Ectodermal cell (in vitro differentiated cells): ENCODE data around the gene ADGRA1.

Source experiments
- H3K27ac ChIP-seq: 2 replicates; pipeline ENCODE4 v1.7.0; 2013; ENCODE audit warnings: mild to moderate bottlenecking, low read depth, low read length; ENCODE audit not compliant: insufficient read depth, poor library complexity, severe bottlenecking
- H3K27me3 ChIP-seq: 2 replicates; pipeline ENCODE4 v1.7.0; 2013; ENCODE audit warnings: mild to moderate bottlenecking, low read length; ENCODE audit not compliant: insufficient read depth, control insufficient read depth, poor library complexity, severe bottlenecking
- H3K36me3 ChIP-seq: one replicate; pipeline ENCODE4 v1.7.0; 2013; ENCODE audit warnings: low read length; ENCODE audit not compliant: control insufficient read depth, insufficient read depth
- H3K4me1 ChIP-seq: one replicate; pipeline ENCODE4 v1.7.0; 2013; ENCODE audit warnings: low read length; ENCODE audit not compliant: control insufficient read depth, insufficient read depth
- H3K4me3 ChIP-seq: 2 replicates; pipeline ENCODE4 v1.7.0; 2013; ENCODE audit warnings: low read depth, low read length, control low read depth; ENCODE audit not compliant: insufficient read depth
- H3K9me3 ChIP-seq: 2 replicates; pipeline ENCODE4 v1.7.0; 2013; ENCODE audit warnings: mild to moderate bottlenecking, low read length, moderate library complexity; ENCODE audit not compliant: control insufficient read depth
- WGBS, 2 experiments: methylation state at CpG; one replicate each; pipeline ENCODE4 v1.1.7; 2013; ENCODE audit warnings: missing lambda C conversion rate in 2 of 2; 5-methylcytosine and 5-hydroxymethylcytosine counted together

The ADGRA1 gene

GRCh38 chr10:133162910-133163856 lies 75.5 kb downstream of the ADGRA1 start:
- no peak overlapping the region for H3K27ac ChIP-seq
- no peaks in the 10 kb centered on the region for H3K36me3 ChIP-seq
- 90 to 92% methylated on average over 21 of the region's 21 CpGs for WGBS, 2 experiments
- peaks cover 12% of the 10 kb centered on the region for H3K27me3 ChIP-seq
- H3K4me1 ChIP-seq = peaks cover 5% of the 10 kb centered on the region
- H3K4me3 ChIP-seq = no peak overlapping the region
- no peaks in the 10 kb centered on the region for H3K9me3 ChIP-seq

- Histone ChIP-seq H3K4me1 (peaks cover 5% of the 10 kb centered on the region), H3K27ac (no peak overlapping the region), H3K9me3 (no peaks in the 10 kb centered on the region), H3K27me3 (peaks cover 12% of the 10 kb centered on the region), H3K36me3 (no peaks in the 10 kb centered on the region), H3K4me3 (no peak overlapping the region)
- WGBS, 2 experiments = 89 to 91% methylated on average over 29 to 31 of the region's 31 CpGs
These were observed 76.4 kb downstream of the ADGRA1 start for GRCh38 chr10:133163889-133164815.

- 91 to 92% methylated on average over 26 of the region's 26 CpGs for WGBS, 2 experiments
These were observed 77.3 kb downstream of the ADGRA1 start for GRCh38 chr10:133164816-133165555.

GRCh38 chr10:133165556-133166503 lies 78.1 kb downstream of the ADGRA1 start:
- H3K27me3 ChIP-seq = peaks cover 7% of the 10 kb centered on the region
- peaks cover 3% of the 10 kb centered on the region for H3K4me1 ChIP-seq
- H3K27ac ChIP-seq = no peak overlapping the region
- H3K9me3 ChIP-seq = no peaks in the 10 kb centered on the region
- 94 to 95% methylated on average over 40 of the region's 40 CpGs for WGBS, 2 experiments
- no peak overlapping the region for H3K4me3 ChIP-seq
- no peaks in the 10 kb centered on the region for H3K36me3 ChIP-seq

More at GRCh38 chr10:133164816-133165555, 77.3 kb downstream of the ADGRA1 start:
- peaks cover 12% of the 10 kb centered on the region for H3K27me3 ChIP-seq
- H3K4me1 ChIP-seq = peaks cover 5% of the 10 kb centered on the region
- H3K36me3 ChIP-seq = no peaks in the 10 kb centered on the region
- H3K4me3 ChIP-seq = no peak overlapping the region
- no peaks in the 10 kb centered on the region for H3K9me3 ChIP-seq
- no peak overlapping the region for H3K27ac ChIP-seq

- Histone ChIP-seq H3K4me1 (peaks cover 3% of the 10 kb centered on the region), H3K27me3 (peaks cover 1% of the 10 kb centered on the region), H3K27ac (no peak overlapping the region), H3K36me3 (no peaks in the 10 kb centered on the region), H3K4me3 (no peak overlapping the region), H3K9me3 (no peaks in the 10 kb centered on the region)
- WGBS, 2 experiments = 96 to 97% methylated on average over 11 of the region's 11 CpGs
These were observed 78.7 kb downstream of the ADGRA1 start for GRCh38 chr10:133166504-133166827.

GRCh38 chr10:133166828-133167692 lies 79.3 kb downstream of the ADGRA1 start:
- no peak overlapping the region for H3K4me3 ChIP-seq
- H3K27ac ChIP-seq = no peak overlapping the region
- no peaks in the 10 kb centered on the region for H3K27me3 ChIP-seq
- H3K9me3 ChIP-seq = no peaks in the 10 kb centered on the region
- WGBS, 2 experiments = 94 to 95% methylated on average over 66 of the region's 66 CpGs
- H3K36me3 ChIP-seq = no peaks in the 10 kb centered on the region
- H3K4me1 ChIP-seq = no peaks in the 10 kb centered on the region

GRCh38 chr10:133167693-133168616 lies 80.2 kb downstream of the ADGRA1 start:
- Histone ChIP-seq H3K9me3 (no peaks in the 10 kb centered on the region), H3K36me3 (no peaks in the 10 kb centered on the region), H3K27me3 (no peaks in the 10 kb centered on the region), H3K4me3 (no peak overlapping the region), H3K27ac (no peak overlapping the region), H3K4me1 (no peaks in the 10 kb centered on the region)
- WGBS, 2 experiments = 95% methylated on average over 37 of the region's 37 CpGs

- no peaks in the 10 kb centered on the region for H3K36me3 ChIP-seq
These were observed 80.9 kb downstream of the ADGRA1 start for GRCh38 chr10:133168617-133169031.

More at GRCh38 chr10:133168617-133169031, 80.9 kb downstream of the ADGRA1 start:
- H3K27ac ChIP-seq = no peak overlapping the region
- 94 to 96% methylated on average over 14 of the region's 14 CpGs for whole genome bisulfite sequencing, 2 experiments
- H3K27me3 ChIP-seq = no peaks in the 10 kb centered on the region
- no peak overlapping the region for H3K4me3 ChIP-seq
- no peaks in the 10 kb centered on the region for H3K9me3 ChIP-seq
- H3K4me1 ChIP-seq = no peaks in the 10 kb centered on the region
